OCI-LY7 (cell line): ENCODE data around the gene MTG1.

Experiments
- EZH2phosphoT487 ChIP-seq: fragments of 200-600 bp; sonication (generic); IDR thresholded peaks from 2 replicates; pipeline ENCODE4 v1.6.1; 2018; ENCODE audit warnings: low read depth, borderline replicate concordance, mild to moderate bottlenecking, mixed run types, antibody characterized with exemption, low read length, moderate library complexity, mixed read lengths
- TF ChIP-seq, protein P1 (sequence below): fragments of 200-600 bp; sonication (generic); conservative IDR thresholded peaks from 2 replicates; pipeline ENCODE4 v1.5.1; 2014; ENCODE audit warnings: mild to moderate bottlenecking, antibody characterized with exemption, low read length, moderate library complexity, mixed read lengths

DNA sequence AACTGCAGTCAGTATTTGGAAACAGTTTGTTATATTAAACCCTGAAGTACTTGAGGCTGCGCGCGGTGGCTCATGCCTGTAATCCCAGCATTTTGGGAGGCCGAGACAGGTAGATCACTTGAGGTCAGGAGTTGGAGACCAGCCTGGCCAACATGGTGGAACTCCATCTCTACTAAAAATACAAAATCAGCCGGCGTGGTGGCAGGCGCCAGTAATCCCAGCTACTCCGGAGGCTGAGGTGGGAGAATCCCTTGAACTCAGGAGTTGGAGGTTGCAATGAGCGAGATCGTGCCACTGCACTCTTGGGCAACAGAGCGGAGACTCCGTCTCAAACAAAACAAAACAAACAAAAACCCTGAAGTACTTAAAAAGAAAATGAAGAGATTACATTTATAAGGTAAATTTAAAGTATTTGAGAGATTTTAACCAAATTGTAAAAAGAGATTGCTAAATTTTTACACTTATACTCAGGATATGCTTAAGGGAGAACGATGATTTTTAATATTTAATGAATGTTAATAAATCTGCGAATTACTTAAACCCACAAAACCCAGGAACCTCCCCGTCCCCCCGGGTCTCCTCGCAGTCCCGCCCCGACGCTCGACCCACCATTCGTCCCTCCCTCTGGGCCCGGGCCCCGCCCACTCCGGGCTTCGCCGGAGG is 425 bp upstream of the MTG1 start:
- TF ChIP-seq, protein P1, sequence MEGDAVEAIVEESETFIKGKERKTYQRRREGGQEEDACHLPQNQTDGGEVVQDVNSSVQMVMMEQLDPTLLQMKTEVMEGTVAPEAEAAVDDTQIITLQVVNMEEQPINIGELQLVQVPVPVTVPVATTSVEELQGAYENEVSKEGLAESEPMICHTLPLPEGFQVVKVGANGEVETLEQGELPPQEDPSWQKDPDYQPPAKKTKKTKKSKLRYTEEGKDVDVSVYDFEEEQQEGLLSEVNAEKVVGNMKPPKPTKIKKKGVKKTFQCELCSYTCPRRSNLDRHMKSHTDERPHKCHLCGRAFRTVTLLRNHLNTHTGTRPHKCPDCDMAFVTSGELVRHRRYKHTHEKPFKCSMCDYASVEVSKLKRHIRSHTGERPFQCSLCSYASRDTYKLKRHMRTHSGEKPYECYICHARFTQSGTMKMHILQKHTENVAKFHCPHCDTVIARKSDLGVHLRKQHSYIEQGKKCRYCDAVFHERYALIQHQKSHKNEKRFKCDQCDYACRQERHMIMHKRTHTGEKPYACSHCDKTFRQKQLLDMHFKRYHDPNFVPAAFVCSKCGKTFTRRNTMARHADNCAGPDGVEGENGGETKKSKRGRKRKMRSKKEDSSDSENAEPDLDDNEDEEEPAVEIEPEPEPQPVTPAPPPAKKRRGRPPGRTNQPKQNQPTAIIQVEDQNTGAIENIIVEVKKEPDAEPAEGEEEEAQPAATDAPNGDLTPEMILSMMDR, result no peak
- no peak for TF ChIP-seq EZH2phosphoT487
